MM.1S (cell line): Measurements from ENCODE around the gene UST.
"Not testable (repeated sequence)": the region's sequence is repeated elsewhere in the genome, so short reads cannot be mapped to it uniquely, and the experiment has no call there.

ENCODE experiments used
- DNase-seq: peaks from one replicate; pipeline ENCODE4 v3.0.0-alpha.2; 2015
- H2AFZ ChIP-seq: fragments of 300-600 bp; sonication (generic); 2 replicates; pipeline ENCODE4 v1.6.0; 2016; ENCODE audit warnings: antibody characterized with exemption, low read length
- H3F3A ChIP-seq: fragments of 300-600 bp; sonication (generic); 2 replicates; pipeline ENCODE4 v1.6.1; 2016; ENCODE audit warnings: mild to moderate bottlenecking, antibody characterized with exemption, low read length, moderate library complexity, mixed read lengths; ENCODE audit not compliant: insufficient read depth
- H3K27ac ChIP-seq: fragments of 300-600 bp; sonication (generic); 2 replicates; pipeline ENCODE4 v1.5.1; 2016; ENCODE audit warnings: mild to moderate bottlenecking, low read length
- H3K27me3 ChIP-seq: fragments of 300-600 bp; sonication (generic); replicated peaks from 2 replicates; pipeline ENCODE4 v1.6.0; 2016; ENCODE audit warnings: low read length; ENCODE audit not compliant: insufficient read depth
- H3K36me3 ChIP-seq: fragments of 300-600 bp; sonication (generic); replicated peaks from 2 replicates; pipeline ENCODE4 v1.6.1; 2016; ENCODE audit warnings: mild to moderate bottlenecking, low read length, mixed read lengths; ENCODE audit not compliant: insufficient read depth
- H3K4me1 ChIP-seq: fragments of 300-600 bp; sonication (generic); 2 replicates; pipeline ENCODE4 v1.6.1; 2016; ENCODE audit warnings: low read length, mixed read lengths
- H3K4me2 ChIP-seq: fragments of 300-600 bp; sonication (generic); 2 replicates; pipeline ENCODE4 v1.6.0; 2016; ENCODE audit warnings: low read depth, low read length
- H3K4me3 ChIP-seq: fragments of 300-600 bp; sonication (generic); 2 replicates; pipeline ENCODE4 v1.5.1; 2016; ENCODE audit warnings: low read length, mixed read lengths
- H3K79me2 ChIP-seq: fragments of 300-600 bp; sonication (generic); 2 replicates; pipeline ENCODE4 v1.6.1; 2016; ENCODE audit warnings: mixed run types, low read length, mixed read lengths
- H3K9ac ChIP-seq: fragments of 300-600 bp; sonication (generic); 2 replicates; pipeline ENCODE4 v1.6.1; 2016; ENCODE audit warnings: low read length, mixed read lengths
- H3K9me2 ChIP-seq: fragments of 300-600 bp; sonication (generic); replicated peaks from 2 replicates; pipeline ENCODE4 v1.6.1; 2016; ENCODE audit warnings: mild to moderate bottlenecking, low read length, mixed read lengths; ENCODE audit not compliant: insufficient read depth
- H3K9me3 ChIP-seq: fragments of 300-600 bp; sonication (generic); replicated peaks from 2 replicates; pipeline ENCODE4 v1.6.1; 2016; ENCODE audit warnings: mild to moderate bottlenecking, low read length, mixed read lengths; ENCODE audit not compliant: insufficient read depth
- H4K20me1 ChIP-seq: fragments of 300-600 bp; sonication (generic); 2 replicates; pipeline ENCODE4 v1.6.1; 2016; ENCODE audit warnings: mild to moderate bottlenecking, low read length, moderate library complexity, mixed read lengths; ENCODE audit not compliant: insufficient read depth
- CTCF ChIP-seq: fragments of 300-600 bp; sonication (generic); IDR thresholded peaks from 2 replicates; pipeline ENCODE4 v1.5.1; 2016; ENCODE audit warnings: antibody characterized with exemption, low read length, mixed read lengths
- EZH2 ChIP-seq: fragments of 300-600 bp; sonication (generic); optimal IDR thresholded peaks from 2 replicates; pipeline ENCODE3; 2017; ENCODE audit warnings: low read depth, mild to moderate bottlenecking, antibody characterized with exemption, low read length, mixed read lengths
- EZH2phosphoT487 ChIP-seq: fragments of 300-600 bp; sonication (generic); IDR thresholded peaks from 2 replicates; pipeline ENCODE4 v1.6.1; 2018; ENCODE audit warnings: antibody characterized with exemption, low read length

Gene UST

DNA sequence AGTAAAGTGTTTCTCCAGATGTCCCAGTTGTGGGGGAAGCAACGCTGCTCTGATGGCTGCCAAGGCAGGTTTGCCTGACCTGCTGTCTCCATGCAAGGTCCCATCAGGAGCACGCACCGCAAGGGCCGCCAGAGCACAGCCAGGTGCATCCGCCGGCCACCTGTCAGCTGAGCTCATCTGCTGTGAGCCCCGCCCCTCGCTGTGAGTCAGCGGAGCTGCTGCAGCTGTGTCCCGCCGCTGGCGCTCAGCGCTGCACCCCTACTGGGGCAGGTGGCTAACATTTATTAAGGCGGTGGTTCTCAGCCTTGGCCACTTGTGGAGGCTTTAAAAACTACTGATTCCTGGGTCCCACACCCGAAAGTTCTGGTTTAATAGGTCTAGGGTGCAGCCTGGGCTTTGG, 225.7 kb downstream of the UST start:
- Histone ChIP-seq H3K9me2 (no peaks in the 10 kb centered on the region), H2AFZ (no peak overlapping the region), H3K4me2 (no peak overlapping the region), H3K4me1 (no peaks in the 10 kb centered on the region), H3K36me3 (no peaks in the 10 kb centered on the region), H3K4me3 (no peak overlapping the region), H3K27me3 (no peaks in the 10 kb centered on the region), H4K20me1 (no peaks in the 10 kb centered on the region), H3K9ac (no peak overlapping the region), H3F3A (no peaks in the 10 kb centered on the region), H3K79me2 (no peaks in the 10 kb centered on the region), H3K27ac (no peak overlapping the region), H3K9me3 (no peaks in the 10 kb centered on the region)
- DNase-seq, result peak; percentile 78
- TF ChIP-seq EZH2phosphoT487 (no peak), CTCF (no peak), EZH2 (no peak)

DNA sequence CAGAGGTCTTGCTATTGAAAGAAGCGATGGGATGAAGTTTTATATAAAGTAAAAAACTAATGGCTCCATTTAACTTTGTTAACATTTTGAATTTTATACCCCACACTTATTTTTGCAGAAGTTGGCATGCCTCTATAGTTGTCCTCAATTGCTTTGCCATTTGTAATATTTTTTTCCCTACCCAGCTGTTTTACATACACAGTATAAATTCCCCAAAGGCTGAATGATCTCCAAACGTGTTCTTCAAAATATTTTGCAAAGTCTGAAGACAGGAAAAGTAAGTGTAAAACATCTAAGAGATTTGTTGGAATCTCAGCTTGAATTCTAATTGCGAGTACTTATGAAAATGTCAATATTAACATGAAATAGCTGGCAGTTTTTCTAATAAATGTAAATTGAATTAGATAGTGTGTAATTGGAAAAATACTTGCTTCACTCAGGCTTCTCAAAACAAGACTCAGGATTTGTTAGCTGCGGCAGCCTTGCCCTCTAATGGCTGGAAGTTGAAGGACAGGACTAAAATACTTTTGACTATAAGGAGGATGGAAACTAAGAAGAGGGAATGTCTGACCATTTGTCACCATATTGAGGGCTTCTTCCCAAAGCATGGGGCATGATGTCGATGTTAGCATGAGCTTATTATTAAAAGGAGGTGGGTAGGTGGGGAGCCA, 226.8 kb downstream of the UST start:
- H4K20me1 ChIP-seq, result no peaks in the 10 kb centered on the region
- H3K4me3 ChIP-seq, result no peak overlapping the region
- H3K27ac ChIP-seq, result no peak overlapping the region
- H3K9ac ChIP-seq, result no peak overlapping the region
- no peaks in the 10 kb centered on the region for H3K4me1 ChIP-seq
- TF ChIP-seq EZH2phosphoT487 (no peak), CTCF (no peak), EZH2 (no peak)
- H3K9me3 ChIP-seq, result no peaks in the 10 kb centered on the region
- H3F3A ChIP-seq, result no peaks in the 10 kb centered on the region
- no peak overlapping the region for H3K4me2 ChIP-seq
- no peak for DNase-seq
- no peaks in the 10 kb centered on the region for H3K9me2 ChIP-seq
- no peaks in the 10 kb centered on the region for H3K36me3 ChIP-seq
- no peak overlapping the region for H2AFZ ChIP-seq
- no peaks in the 10 kb centered on the region for H3K79me2 ChIP-seq
- H3K27me3 ChIP-seq, result no peaks in the 10 kb centered on the region

DNA sequence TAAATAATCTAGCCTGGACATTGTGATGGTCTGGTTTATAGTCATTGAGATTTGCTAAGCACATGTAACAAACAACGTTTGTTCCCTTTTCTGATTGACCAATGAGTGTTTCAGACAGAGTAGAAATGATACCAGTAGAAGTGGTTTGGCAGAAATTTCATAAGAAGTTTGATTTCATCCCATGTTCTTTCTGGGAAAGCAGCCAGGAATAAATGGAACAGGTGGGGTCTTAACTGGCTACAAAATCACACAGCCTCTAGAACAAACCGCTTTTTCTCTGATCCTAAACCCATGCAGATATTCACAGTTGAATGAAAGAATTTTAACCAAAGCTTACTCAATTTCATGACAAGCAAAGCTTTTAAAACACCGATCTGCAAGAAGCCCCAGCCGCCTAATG, 227.5 kb downstream of the UST start:
- Histone ChIP-seq H3K79me2 (no peaks in the 10 kb centered on the region), H3K9me3 (no peaks in the 10 kb centered on the region), H2AFZ (no peak overlapping the region), H3K9ac (no peak overlapping the region), H3K27ac (no peak overlapping the region), H3K4me2 (no peak overlapping the region), H3K27me3 (no peaks in the 10 kb centered on the region), H3K36me3 (no peaks in the 10 kb centered on the region), H4K20me1 (no peaks in the 10 kb centered on the region), H3F3A (no peaks in the 10 kb centered on the region), H3K9me2 (no peaks in the 10 kb centered on the region), H3K4me1 (no peaks in the 10 kb centered on the region), H3K4me3 (no peak overlapping the region)
- no peak for DNase-seq
- TF ChIP-seq EZH2 (no peak), CTCF (no peak), EZH2phosphoT487 (no peak)

DNA sequence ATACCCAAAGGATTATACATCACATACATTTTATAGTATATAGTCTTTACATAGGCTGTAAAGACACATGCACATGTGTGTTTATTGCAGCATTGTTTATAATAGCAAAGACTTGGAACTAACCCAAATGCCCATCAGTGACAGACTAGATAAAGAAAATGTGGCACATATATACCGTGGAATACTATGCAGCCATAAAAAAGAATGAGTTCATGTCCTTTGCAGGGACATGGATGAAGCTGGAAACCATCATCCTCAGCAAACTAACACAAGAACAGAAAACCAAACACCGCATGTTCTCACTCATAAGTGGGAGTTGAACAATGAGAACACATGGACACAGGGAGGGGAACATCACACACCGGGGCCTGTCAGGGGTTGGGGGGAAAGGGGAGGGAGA, 231.5 kb downstream of the UST start:
- not testable (repeated sequence) for H3K9ac ChIP-seq, H3K9me3 ChIP-seq, H3K27me3 ChIP-seq, H3K36me3 ChIP-seq, DNase-seq, H3K9me2 ChIP-seq, H4K20me1 ChIP-seq, H3K27ac ChIP-seq, H3K4me1 ChIP-seq, H3F3A ChIP-seq, H3K4me3 ChIP-seq, H3K4me2 ChIP-seq, H2AFZ ChIP-seq, H3K79me2 ChIP-seq
